Retinal pigment epithelial cell (primary cell): ENCODE measurements around the gene AKR1C8.
"Not testable (repeated sequence)": the region's sequence is repeated elsewhere in the genome, so short reads cannot be mapped to it uniquely, and the experiment has no call there.

ENCODE experiments used
- DNase-seq: peaks from one replicate; pipeline ENCODE4 v3.0.0-alpha.2; 2010; ENCODE audit warnings: low read depth
- H3K4me3 ChIP-seq: 2 replicates; pipeline ENCODE4 v1.5.1; 2011; ENCODE audit warnings: mild to moderate bottlenecking, low read length, control low read depth, moderate library complexity
- TF ChIP-seq, protein P1 (sequence below): conservative IDR thresholded peaks from 2 replicates; pipeline ENCODE4 v1.5.1; 2011; ENCODE audit warnings: low read depth, low read length, control low read depth, inconsistent platforms

AKR1C8 gene

DNA sequence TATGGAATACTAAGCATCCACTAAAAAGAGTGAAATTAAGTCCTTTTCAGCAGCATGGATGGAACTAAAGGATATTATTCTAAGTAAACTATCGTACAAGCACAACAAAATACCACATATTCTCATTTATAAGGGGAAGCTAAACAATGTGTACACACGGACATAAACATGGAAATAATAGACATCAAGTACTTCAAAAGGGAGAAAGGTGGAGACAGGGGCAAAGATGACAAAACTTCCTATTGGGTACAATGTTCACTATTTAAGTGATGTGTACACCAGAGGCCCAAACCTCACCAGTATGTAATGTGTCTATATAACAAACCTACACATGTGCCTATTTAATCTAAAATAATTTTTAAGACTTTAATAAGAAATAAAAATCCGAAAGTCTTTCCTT is 9.5 kb upstream of the AKR1C8 start:
- H3K4me3 ChIP-seq, result no peak overlapping the region
- no peak for DNase-seq
- TF ChIP-seq, protein P1, sequence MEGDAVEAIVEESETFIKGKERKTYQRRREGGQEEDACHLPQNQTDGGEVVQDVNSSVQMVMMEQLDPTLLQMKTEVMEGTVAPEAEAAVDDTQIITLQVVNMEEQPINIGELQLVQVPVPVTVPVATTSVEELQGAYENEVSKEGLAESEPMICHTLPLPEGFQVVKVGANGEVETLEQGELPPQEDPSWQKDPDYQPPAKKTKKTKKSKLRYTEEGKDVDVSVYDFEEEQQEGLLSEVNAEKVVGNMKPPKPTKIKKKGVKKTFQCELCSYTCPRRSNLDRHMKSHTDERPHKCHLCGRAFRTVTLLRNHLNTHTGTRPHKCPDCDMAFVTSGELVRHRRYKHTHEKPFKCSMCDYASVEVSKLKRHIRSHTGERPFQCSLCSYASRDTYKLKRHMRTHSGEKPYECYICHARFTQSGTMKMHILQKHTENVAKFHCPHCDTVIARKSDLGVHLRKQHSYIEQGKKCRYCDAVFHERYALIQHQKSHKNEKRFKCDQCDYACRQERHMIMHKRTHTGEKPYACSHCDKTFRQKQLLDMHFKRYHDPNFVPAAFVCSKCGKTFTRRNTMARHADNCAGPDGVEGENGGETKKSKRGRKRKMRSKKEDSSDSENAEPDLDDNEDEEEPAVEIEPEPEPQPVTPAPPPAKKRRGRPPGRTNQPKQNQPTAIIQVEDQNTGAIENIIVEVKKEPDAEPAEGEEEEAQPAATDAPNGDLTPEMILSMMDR, result no peak

DNA sequence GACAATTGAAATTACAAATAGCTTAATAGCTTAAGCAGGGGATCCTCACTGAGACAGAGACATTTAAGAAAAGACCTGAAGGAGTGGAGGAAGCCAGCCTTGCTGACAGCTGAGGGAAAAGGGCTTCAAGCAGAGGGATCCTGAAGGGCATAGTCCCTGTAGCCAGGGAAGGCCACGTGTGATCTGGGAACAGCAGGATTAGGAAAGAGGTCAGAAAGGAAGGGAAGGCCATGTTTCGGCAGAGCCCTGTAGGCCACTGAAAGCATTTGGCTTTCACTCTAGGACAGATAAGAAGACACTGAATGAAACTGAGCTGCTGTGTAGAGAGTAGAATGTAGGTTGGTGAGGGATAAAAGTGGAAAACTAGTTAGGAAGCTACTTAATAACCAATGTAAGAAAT is 3.4 kb upstream of the AKR1C8 start:
- H3K4me3 ChIP-seq, result no peak overlapping the region
- no peak for DNase-seq
- TF ChIP-seq, protein P1, result no peak

DNA sequence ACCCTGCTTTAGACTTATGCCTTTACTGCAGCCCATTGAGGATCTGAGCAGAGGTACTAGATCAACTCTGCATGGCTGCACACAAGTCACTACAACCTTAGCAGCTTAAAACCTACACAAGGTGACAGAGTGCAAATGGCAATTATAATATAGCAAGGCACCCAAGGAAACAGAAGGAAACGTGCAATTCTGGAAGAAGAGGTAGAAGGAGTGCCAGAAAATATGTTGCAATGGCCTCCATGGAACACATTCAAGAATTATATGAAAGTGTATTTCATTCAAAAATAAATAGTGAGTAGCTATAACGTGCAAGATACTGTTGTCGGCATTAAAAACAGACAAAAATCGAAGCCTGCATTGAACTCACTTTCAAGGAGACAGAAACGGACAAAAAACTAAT is 2.9 kb upstream of the AKR1C8 start:
- DNase-seq, result no peak
- TF ChIP-seq, protein P1, result no peak

DNA sequence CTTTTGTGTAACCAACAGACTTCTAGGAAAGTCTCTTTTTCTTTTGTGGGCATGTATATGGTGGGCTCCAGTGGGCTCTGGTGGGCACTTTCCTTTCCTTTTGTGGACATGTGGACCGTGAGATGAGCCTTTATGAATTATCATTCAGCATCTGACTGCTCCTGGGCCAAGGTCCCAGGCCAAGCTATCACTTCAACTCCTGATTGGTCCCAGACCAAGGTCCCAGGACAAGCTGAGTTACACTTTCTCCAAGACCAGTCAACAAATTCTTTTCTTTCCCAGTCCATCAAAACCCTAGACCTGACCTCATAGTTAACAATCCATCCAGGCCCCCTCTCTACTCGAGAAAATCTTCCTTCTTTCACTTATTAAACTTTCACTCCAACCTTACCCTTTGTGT is 1.0 kb downstream of the AKR1C8 start:
- no peak overlapping the region for H3K4me3 ChIP-seq
- TF ChIP-seq, protein P1, result no peak
- no peak for DNase-seq

More for the DNA sequence above, 2.9 kb upstream of the AKR1C8 start:
- no peak overlapping the region for H3K4me3 ChIP-seq

DNA sequence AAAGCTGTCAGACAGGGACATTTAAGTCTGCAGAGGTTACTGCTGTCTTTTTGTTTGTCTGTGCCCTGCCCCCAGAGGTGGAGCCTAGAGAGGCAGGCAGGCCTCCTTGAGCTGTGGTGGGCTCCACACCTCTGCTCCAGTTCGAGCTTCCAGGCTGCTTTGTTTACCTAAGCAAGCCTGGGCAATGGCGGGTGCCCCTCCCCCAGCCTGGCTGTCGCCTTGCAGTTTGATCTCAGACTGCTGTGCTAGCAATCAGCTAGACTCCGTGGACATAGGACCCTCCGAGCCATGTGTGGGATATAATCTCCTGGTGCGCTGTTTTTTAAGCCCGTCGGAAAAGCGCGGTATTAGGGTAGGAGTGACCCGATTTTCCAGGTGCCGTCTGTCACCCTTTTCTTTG is 4.4 kb downstream of the AKR1C8 start:
- H3K4me3 ChIP-seq, DNase-seq: not testable (repeated sequence)

DNA sequence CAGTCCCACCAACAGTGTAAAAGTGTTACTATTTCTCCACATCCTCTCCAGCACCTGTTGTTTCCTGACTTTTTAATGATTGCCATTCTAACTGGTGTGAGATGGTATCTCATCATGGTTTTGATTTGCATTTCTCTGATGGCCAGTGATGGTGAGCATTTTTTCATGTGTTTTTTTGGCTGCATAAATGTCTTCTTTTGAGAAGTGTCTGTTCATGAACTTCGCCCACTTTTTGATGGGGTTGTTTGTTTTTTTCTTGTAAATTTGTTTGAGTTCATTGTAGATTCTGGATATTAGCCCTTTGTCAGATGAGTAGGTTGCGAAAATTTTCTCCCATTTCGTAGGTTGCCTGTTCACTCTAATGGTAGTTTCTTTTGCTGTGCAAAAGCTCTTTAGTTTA is 9.4 kb downstream of the AKR1C8 start:
- DNase-seq, result not testable (repeated sequence)

DNA sequence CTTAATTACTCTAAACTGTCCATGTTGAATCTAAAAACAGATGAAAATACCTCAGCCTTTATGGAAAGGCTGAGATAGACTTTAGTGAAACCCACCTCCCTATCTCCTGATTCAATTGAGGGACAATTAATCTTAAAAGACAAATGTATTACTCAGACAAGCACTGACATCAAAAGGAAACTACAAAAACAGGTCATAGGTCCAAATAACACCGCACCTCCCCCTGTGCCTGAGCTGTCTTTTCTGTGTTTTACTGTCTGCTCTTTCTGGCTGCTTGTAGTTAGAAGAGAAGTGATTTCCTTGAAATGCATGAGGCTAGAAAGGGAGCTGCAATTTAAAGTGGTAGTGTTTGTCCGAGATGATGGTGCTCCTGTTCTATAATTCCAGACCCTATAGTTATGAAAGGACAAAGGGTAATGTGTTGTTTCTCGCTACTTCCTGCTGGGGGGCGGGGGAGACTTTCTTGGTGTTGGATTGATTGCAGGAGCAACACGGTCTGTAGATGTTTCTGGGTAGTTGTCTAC is 16.0 kb downstream of the AKR1C8 start:
- DNase-seq, result no peak
- no peak overlapping the region for H3K4me3 ChIP-seq
- TF ChIP-seq, protein P1, result no peak

More for the DNA sequence above, 9.4 kb downstream of the AKR1C8 start:
- not testable (repeated sequence) for H3K4me3 ChIP-seq

DNA sequence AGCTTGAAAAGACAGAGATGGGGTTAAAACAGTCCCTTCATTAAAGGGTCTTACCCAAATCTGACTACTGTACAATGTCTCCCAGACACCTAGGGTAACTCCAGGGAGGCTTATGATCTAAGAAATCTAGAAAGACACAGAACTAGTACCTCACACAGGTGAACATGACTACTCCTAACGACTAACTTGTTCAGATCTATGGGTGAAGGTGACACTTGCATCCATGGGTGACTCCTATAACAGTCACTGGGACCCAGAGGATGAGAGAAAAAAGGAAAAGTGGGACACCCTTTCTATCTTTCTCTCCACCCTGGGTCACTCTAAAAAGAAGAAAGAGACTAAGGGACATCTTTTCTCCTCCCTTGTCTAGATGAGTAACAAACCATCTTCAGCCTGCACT is 19.2 kb downstream of the AKR1C8 start:
- H3K4me3 ChIP-seq, result no peak overlapping the region
- DNase-seq, result no peak
- TF ChIP-seq, protein P1, result no peak
